HG02870 (cell line): ENCODE measurements around the gene CHMP3.
"Not testable (repeated sequence)": the region's sequence is repeated elsewhere in the genome, so short reads cannot be mapped to it uniquely, and the experiment has no call there.

Source experiments
- ATAC-seq: cut with Tn5 transposase; IDR thresholded peaks from one replicate; pipeline ENCODE4 v1.9.1; 2021; ENCODE audit warnings: mild to moderate bottlenecking, moderate library complexity; ENCODE audit not compliant: unreplicated experiment

CHMP3 gene

GRCh38 chr2:86562922-86563649 is at the start of gene CHMP3:
TSS of gene CHMP3 (minus strand) at chr2:86563443. CDS start at chr2:86563348, 95 bp downstream.
- peak; percentile 87 for ATAC-seq

DNA sequence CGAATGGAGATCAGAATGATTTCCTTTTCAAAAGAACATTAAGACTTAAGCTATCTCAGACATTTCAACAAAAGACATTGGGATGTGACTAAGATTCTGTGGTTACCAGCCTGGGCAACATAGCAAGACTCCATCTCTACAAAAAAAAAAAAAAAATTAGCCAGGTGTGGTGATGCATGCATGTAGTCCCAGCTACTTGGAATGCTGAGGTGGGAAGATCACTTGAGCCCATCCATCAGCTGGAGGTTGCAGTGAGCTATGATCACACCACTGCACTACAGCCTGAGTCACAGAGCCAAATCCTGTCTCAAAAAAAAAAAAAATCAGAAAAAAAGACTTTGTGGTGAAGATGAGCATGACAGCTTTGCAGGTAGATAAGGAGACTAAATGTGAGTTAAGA is 47.6 kb upstream of the CHMP3 start:
- ATAC-seq: no peak

DNA sequence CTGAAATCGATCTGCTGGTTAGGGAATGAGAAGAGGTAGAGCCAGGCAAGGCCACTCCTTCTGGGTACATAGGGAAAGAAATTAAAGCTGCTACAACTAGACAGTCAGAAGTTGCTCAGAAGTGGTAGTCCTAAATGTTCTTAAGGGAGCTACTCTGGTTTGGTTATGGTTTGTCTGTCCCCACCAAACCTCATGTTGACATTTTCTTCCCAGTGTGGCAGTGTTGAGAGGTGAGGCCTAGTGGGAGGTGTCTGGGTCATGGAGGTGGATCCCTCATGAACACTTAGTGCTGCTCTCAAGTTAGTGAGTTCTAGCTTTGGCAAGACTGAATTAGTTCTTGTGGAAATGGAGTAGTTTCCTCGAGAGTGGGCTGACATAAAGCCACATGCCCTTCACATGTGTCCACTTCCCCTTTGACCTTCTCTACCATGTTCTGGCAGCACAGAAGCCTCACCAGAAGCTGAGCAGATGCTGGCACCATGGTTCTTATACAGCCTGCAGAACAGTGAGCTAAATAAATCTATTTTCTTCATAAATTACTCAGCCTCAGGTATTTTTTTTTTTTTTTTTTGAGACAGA is 45.7 kb upstream of the CHMP3 start:
- no peak for ATAC-seq

DNA sequence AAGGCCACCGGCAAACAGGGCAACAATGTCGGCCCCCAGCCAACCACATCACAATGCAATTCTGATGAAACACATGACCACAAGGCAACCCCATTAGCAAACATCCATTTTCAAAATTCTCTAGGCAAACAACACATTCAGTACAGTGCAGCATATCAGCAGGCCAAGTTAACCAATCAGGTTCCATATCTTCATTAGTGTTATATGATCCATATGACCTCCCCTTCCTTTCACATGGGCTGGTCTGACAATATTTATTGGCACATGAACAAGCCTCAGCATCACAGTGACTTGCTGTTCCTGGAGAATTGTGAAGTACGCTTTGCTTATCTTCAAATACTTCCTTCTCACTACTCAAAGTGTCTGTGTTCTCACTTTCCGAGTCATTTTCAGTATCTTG is 40.7 kb upstream of the CHMP3 start:
- ATAC-seq: no peak

DNA sequence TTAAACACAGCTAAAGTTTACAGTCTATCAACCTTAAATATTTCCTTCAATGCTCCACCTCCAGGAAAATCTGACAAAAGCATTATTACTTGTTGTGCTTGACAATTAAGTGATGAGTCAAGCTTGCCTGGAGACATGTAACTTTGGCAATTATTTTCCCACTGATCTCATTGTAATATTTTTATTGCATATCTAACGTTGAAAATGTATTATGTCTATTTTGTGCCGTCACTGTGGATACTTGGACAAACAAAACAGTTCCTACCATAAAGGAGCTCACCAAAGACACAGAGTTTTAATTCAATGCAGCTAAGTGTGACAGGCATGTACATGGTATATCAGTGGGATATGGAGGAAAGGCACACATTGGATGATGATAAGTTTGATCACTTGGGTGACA is 35.7 kb upstream of the CHMP3 start:
- no peak for ATAC-seq

- ATAC-seq: no peak
Observed at GRCh38 chr2:86596118-86596517, 32.9 kb upstream of the CHMP3 start.

DNA sequence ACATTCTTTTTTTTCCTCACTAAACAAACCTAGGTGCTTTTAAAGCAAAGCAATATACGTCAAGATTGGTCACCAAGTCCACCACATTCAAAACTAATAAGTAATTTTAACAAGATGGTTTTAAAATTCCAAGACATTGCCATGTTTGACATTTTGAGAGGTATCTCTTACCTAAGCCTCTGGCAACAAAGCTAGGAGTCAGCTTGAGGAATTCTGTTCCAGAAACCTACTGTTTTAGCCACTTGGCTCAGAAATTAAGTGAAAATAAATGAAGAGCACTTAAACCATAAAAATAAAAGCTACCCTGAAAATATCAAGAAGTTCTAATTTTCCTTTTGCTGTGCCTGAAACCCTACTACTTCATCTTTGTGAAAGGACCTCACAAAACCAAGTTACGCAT is 30.0 kb upstream of the CHMP3 start:
- ATAC-seq: no peak

- no peak for ATAC-seq
Observed at GRCh38 chr2:86592547-86593230, 29.4 kb upstream of the CHMP3 start.

DNA sequence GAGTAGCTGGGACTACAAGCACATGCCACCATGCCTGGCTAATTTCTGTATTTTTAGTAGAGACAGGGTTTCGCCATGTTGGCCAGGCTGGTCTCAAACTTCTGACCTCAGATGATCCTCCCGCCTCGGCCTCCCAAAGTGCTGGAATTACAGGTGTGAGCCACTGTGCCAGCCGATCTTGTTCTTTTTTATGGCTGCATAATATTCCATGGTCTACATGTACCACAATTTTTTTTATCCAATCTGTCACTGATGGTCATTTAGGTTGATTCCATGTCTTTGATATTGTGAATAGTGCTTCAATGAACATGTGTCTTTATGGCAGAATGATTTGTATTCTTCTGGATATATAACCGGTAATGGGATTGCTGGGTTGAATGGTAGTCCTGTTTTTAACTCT is 26.5 kb upstream of the CHMP3 start:
- ATAC-seq: not testable (repeated sequence)

- ATAC-seq: peak; percentile 80
Observed at GRCh38 chr2:86584151-86584913, 21.1 kb upstream of the CHMP3 start.

DNA sequence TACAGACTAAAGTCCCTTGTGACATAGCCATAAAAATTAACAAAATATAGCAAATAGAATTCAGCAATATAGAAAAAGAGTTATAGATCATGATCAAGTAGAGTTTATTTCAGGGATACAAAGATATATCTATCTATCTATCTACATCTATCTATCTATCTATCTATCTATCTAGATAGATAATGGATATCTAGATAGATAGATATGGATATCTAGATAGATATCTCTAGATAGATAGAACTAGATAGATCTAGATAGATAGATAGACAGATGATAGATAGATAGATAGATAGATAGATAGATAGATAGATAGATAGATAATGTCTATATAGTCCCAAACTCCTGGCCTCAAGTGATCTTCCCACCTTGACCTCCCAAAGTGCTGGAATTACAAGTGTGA is 17.3 kb upstream of the CHMP3 start:
- ATAC-seq: no peak

DNA sequence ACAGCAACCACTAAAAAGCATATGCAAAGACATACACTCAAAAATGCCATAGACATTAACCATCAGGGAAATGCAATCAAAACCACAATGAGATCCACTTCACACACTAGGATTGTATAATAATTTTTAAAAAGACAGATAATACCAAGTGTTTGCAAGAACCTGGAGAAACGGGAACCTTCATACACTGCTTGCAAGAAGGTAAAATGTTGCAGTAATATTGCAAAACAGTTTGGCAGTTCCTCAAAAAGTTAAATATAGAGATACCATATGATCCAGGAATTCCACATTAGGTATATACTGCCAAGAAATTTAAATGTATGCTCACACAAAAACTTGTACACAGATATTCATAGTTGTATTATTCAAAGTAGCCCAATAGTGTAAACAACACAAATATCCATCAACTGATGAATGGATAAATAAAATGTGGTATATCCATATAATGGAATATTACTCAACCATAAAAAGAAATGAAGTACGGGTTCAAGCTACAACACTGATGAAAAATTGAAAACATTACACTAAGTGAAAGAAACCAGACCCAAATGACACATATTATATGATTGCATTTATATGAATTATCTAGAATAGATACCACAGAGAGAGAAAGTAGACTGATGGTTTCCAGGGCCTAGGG is 14.7 kb upstream of the CHMP3 start:
- ATAC-seq: no peak

DNA sequence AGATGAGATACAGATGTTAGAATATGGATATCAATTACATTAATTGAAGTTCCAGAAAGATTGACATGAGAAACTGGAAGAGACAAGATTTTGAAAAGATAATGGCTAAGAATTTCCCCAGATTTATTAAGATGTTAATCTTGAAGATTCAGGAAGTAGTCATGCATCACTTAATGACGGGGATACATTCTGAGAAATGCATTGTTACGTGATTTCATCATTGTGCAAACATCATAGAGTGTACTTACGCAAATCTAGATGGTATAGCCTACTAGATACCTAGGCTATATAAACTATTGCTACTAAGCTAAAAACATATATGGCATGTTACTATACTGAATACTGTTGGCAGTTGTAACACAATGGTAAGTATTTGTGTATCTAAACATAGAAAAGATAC is 6.8 kb upstream of the CHMP3 start:
- no peak for ATAC-seq

DNA sequence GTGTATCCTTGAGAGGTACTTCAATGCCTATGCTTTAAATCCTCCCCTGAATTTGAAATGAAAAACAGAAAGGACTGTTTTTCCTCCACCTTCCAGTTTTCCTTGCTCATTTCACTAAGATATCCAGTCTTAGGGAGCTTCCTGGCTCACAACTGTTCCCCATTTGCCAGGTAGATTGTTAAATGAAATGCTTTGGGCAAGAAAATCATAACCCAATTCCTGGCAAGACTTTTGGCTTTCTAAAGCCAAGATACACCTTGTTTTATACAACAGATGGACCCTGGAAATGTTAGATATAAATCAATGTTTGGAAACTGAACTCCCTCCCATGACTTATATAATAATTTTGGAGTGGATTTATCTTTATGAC is 3.6 kb upstream of the CHMP3 start:
- ATAC-seq: no peak

GRCh38 chr2:86566158-86566820 is 3.0 kb upstream of the CHMP3 start:
- ATAC-seq: no peak

- no peak for ATAC-seq
Observed at GRCh38 chr2:86563650-86564061, 413 bp upstream of the CHMP3 start.

DNA sequence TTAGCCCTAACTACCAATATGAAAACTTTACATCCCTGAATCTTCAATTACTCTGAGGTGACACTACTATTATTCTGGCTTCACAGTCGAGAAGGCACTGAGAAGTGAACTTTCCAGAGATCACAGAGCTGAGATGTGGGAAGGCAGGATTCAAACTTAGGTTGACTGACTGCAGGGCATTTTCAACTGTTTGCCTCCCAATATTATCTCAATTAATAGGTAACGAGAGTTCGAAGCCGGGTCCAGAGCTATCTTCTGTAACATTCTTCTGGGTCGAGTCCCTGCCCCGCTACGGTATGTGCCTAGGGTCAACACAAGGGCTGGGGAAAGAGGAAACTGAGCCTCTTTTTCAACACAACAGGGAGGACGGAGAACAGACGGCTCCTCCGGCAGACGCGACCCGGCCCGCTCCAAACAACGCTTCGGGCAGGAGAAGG is 740 bp downstream of the CHMP3 start:
- no peak for ATAC-seq

DNA sequence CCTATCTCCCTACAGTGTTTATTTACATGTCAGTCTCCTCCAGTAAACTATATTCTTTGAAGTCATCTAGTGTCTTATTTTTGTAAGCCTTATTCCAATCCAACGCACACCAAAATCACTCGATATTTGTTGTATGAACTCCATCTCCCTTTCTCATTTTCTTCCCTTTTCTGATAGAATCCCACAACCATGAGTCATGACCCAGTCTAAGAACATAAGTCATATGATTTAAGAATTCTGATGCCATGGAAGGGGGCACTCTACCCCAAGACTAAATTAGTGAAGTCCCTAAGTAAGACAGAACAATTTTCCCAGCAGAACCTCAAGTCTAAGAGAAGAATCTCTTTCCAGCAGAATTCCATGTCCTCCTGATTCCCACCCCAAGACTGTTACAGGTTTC is 5.4 kb downstream of the CHMP3 start:
- ATAC-seq: no peak

- no peak for ATAC-seq
Observed at GRCh38 chr2:86556508-86556907, 6.7 kb downstream of the CHMP3 start.

DNA sequence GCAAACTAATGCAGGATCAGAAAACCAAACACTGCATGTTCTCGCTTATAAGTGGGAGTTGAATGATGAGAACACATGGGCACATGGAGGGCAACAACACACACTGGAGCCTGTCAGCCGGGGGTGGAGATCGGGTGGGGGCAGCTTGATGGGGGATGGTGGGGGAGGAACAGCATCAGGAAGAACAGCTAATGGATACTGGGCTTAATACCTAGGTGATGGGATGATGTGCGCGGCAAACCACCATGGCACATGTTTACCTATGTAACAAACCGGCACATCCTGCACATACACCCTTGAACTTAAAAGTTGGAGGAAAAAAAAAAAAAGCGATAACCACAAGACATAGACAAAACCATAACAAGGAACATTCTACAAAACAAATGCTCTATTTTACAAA is 10.4 kb downstream of the CHMP3 start:
- no peak for ATAC-seq
